ENCODE data around the gene SREBF1.
A peak's percentile ranks its signal among the peaks of the same experiment; 100 is the strongest.

Gene SREBF1

DNA sequence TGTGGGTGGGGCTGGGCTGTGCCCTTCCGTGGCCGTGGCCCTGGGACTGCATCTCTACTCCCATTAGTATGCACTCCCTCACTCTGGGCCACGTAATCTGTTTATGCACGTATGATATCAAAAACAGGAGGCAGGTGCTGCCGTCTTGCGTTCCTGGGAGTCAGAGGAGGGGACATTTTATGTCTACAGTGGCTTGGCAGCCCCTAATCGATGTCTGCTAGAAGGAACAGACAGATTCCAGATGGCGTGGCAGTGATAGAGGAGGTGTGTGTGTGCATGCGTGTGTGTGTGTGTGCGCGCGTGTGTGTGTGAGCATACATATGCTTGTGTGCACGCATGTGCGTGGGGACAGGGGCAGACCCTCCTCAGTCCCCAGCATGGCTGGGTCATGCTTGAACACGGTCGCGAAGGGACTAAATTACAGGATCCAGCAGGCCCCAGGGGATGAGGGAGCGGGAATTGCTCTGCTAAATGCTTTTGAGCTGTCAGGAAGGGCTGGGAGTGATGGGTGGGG, 44.7 kb downstream of the SREBF1 start:
- DNase-seq = no peak

GRCh38 chr17:17790637-17791464, 45.9 kb downstream of the SREBF1 start:
- DNase-seq = no peak

GRCh38 chr17:17789828-17790636, 46.8 kb downstream of the SREBF1 start:
- no peak for DNase-seq

- no peak for DNase-seq
Measured at GRCh38 chr17:17789410-17789809, 47.4 kb downstream of the SREBF1 start.

- DNase-seq = no peak
Measured at GRCh38 chr17:17788967-17789366, 47.8 kb downstream of the SREBF1 start.

GRCh38 chr17:17787568-17787967, 49.2 kb downstream of the SREBF1 start:
- no peak for DNase-seq

DNA sequence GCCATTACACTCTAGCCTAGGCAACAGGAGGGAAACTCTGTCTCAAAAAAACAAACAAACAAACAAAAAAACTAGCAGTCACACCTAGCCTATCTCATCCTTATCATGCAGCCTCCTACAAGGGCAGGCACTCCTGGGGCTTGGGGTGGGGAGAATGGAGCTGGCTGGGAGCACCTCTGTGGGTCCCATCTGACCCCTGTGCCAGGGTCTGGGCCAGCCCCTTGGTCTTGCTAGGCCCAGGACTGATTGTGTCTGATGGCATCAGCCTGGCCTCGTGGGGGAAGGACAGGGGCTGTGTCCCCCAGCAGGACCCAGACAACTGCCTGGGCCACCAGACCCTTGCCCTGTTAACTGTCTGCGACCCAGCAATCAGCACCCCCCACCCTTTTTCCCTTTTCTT, 49.8 kb downstream of the SREBF1 start:
- no peak for DNase-seq

GRCh38 chr17:17785407-17785806, 51.4 kb downstream of the SREBF1 start:
- DNase-seq = no peak

- DNase-seq = peak; percentile 37
Measured at GRCh38 chr17:17784657-17785267, 52.0 kb downstream of the SREBF1 start.

DNA sequence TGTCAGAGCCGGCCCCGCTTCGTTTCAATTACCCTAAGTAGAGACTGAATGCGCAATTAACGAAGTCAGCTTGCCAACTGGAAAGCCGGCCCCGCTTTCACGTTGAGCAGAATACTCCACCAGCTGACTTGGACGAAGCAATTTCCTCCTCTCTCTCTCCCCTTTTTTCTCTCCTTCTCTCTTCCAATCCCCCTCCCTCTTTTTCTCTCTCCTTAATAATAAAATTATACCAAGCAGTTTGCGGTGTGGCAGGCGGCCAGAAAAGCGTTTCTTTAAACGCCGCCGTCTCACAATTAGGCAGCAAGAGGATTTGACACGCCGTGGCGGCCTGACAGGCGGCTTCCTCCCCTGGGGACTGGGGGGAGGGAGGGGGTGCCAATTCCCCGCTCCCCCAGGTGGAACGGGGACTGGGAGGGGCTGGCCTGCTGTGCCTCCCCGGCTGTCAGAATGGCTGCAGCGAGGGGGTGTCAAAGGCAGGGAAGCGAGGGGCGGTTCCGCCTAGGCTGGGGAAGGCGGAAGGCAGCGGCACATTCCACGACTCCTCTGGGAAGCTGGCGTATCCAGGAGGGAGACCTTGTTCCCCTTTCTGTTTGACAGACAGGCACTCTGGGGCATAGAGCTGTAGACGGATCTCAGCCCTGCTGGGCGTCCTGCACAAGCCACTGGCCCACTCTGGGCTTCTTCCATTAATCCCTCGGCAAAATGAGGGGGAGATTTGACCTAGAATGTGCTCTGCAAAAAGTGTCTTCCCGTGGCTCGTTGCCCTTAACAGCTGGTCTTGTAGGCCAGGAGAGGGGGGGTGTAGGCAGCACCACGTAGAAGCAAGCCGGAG, 52.7 kb downstream of the SREBF1 start:
- DNase-seq = peak; percentile 83

- peak; percentile 92 for DNase-seq
Measured at GRCh38 chr17:17783116-17783824, 53.5 kb downstream of the SREBF1 start.

DNA sequence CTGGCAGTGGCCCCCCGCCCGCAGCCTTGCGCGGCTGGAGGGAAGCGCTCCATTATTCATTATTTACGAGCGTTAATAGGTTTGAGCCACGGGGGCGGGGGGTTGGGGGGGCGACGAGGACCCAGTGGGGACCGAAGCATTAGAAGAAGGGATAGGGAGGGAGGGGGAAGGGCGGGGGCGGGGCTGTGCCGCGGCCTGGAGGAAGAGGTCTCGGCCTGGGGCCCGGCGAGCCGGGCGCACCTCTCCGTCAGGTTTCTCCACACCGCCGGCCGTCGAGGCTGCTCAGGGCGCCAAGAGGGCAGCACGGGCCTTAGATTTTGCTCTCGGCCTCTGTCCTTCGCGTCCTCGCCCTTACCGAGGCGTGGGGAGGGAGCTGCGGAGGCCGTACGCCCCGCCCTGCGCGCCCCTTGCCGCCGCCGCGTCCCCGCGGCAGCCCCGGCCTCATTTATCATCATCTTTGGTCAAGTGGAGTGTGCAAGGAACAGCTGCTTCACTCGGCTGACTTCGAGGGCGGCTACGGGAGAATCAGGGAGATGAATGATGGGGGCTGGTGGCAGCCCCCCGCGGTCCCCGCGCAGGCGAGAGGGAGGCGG, 54.2 kb downstream of the SREBF1 start:
- peak; percentile 71 for DNase-seq

DNA sequence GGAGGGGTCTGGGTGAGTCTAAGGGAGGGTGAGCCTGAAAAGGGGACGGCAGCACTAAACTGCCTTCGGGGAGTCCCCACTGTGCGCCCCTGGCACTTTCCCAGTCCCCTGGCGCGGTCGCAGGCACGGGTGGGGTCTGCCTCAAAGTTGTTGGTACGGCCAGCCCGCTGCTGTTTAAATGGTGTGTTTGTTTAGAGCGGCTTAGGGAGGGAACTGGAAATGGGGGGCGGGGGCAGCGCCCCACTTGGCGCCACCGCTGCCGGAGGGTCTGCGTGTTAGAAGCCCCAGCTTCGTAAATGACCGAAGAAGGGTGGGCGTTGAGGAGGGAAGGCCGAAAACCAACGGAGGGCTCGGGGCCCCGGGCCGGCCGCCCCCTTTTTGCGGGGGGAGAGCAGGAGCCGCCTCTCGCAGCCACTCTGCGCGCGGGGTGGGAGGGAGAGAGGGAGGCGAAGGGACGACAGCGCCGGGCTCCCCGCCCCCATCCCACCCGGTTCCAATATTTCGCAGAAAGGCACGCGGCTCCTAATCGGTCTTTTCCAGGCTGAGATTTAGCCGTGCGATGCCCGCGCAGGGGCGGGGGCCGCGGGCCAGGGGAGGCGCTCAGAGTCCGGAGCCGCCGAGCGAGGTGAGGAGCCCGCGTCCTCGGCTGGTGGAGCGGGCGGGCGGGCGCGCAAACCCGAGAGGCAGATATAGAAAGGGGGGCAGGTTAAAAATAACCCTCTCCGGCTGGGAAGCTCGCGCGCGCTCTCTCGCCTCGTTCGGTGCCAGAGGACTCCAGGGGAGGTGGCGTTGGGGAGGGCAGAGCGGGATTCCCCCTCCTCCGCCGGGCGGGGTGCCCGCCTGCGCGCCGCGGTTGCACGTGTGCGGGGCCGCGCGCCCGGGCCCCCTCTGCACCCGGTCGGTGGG, 54.9 kb downstream of the SREBF1 start:
- DNase-seq = peak; percentile 82

GRCh38 chr17:17780922-17781590, 55.7 kb downstream of the SREBF1 start:
- DNase-seq = no peak

DNA sequence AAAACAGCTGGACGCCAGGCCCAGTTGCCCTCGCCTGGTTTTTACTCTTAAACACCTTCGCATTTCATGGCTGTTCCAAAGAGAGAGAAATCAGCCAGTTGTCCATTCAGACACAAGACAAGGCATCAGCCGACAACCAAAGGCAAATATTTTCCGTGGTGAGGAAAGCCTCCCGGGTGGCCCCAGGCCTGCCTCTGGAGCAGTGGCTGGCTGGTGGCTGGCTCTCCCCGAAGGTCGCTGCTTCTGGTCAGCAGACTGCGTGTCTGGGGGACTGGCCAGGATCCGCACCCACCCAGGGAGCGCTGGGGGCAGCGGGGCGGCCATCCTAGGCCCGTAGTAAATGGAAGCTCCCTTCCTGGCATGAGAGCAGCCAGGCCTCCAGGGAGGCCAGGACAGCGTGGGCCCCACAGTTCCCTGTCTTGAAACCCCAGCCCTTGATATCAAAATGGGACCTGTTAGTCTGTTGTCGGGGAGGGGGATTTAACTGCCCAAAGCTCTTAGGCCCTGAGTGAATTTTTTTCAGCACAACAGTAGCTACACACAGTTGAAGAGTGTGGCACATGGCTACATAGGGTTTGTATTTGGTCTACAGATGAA, 57.7 kb downstream of the SREBF1 start:
- no peak for DNase-seq

DNA sequence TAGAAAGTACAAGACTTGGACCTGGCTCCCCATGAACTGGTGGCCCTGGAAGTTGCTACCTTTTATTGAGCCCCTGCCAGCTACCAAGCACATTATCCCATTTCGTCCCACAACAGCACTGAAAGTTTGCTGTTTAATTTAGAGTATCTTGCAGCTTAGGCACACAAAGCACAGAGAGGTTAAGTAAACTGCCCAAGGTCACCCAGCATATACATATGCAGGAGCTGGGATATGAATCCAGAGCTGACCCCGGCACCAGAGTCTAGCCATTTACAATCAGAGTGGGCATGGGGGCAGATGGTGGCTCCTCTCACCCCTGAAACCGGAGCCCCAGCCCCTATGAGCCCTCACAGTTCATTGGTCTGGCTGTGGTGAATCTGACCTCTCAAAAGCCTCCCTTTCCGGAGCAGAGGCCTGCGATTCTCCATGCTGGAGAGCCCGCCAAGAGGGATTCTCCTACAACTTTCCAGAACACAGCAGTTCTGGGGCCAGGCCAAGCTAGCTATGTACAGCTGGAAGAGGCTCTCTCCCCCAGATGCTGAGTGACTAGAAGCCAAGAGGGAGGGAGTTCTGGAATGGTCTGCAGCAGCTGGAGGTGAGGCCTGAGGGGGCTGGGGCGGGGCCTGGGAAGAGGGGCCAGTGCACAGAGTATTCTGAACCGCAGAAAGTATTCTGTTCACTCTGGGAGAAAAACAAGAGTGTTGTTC, 58.3 kb downstream of the SREBF1 start:
- DNase-seq = no peak

DNA sequence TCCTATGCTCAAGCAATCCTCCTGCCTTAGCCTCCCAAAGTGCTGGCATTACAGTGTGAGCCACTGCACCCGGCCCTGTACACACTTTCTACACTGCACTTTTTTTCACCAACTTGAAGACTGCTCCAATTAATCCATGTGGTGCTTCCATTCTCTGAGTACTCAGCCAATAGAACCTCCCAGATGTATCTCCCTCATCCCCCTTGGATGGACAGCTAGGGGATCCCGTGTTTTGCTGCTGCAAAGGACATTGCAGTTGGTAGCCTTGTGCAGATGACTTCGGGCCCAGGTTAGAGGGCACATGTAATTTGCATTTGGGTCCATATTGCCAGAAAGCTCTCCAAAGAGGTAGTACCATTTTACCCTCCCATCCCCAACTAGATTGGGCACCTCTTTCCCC, 59.9 kb downstream of the SREBF1 start:
- DNase-seq = no peak

DNA sequence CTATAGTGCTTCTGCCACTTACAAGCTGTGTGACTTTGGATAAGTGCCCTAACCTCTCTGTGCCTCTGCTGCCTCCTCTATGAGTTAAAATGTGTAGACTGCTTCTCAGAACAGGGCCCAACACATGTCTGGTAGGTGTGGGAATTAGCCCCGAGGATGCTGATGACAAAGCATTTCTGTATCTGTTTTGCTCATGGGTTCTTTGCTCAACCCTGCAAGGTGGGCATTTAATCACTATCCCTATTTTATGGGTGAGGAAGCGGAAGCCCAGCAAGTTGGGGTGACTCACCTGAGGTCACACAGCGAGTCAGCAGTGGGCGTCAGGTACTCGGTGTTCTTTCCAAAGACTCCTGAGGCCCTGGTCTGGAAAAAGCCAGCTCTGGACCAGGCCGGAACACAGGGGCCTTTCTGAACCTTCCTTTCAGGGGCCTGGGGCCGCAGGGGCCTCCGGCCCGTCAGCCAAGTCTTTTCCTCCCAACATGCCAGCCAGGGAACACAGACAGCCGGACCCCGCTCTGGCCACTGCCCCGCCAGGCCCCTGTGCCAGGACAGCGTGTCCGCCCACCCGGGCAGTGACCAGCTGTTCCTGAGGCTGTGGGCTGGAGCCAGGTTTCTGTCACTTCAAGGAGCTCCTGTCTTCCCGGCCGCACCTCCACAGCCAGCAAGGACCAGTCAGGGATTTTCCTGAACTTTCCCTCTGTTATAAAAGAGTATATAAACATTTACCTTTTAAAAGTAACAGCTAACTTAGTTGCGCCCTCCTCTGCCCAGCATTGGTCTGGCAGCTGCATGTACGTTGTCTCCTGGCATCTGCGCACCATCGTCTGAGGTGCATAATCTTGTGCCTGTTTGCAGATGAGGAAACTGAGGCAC, 62.5 kb downstream of the SREBF1 start:
- no peak for DNase-seq

Measured in RPMI8226 (cell line).